Inflammatory macrophage treated with lipopolysaccharide for 1 hour (primary cell): ENCODE measurements around the gene NBPF3.
A peak's percentile ranks its signal among the peaks of the same experiment; 100 is the strongest.

Experiments used
- DNase-seq, 2 donors: peaks; one replicate each; pipeline ENCODE4 v3.0.0-alpha.2; 2020 to 2022

The NBPF3 gene

DNA sequence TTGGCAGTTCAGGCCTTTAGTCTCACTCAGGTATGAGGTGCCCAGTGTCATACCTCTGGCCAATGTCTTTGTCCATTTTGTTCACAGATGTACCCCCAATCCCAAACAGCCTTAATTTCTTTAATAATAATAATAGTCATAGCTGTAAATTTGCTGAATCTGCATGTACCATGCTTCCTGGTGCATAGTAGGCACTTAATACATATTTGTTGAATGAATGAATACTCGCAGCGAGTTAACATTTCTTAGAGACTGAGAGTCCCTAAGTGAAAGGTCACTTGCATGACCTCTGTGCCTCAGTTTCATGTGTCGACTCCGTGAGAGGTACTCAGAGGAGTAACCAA is 81.8 kb downstream of the NBPF3 start:
- DNase-seq, result no peak

GRCh38 chr1:21522525-21523038 is 82.6 kb downstream of the NBPF3 start:
- DNase-seq, result no peak

DNA sequence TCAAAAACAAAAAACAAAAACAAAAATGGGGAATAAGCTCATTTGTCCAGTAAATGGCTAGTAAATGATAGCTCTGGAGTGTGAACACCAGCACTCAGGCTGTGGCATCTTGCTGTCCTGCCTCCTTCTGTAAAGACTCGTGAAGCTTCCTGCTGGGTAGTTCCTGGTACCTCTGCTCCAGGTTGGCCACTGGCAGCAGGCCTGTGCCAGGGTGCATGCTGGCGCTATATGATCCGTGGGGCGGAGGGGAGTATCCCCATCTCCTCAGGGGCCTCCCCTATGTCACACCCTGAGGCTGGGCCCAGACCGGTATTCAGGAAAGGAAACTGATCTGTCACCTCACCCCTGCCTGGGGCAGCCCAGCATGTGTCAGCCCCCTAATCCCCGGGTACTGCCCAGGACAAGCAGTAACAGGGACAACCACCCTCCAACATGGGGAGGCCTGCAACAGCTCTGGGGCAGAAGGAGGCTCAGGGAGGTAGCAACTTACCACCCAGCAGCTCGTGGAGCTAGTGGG is 83.4 kb downstream of the NBPF3 start:
- DNase-seq, result no peak

GRCh38 chr1:21524220-21524619 is 84.3 kb downstream of the NBPF3 start:
- no peak for DNase-seq

DNA sequence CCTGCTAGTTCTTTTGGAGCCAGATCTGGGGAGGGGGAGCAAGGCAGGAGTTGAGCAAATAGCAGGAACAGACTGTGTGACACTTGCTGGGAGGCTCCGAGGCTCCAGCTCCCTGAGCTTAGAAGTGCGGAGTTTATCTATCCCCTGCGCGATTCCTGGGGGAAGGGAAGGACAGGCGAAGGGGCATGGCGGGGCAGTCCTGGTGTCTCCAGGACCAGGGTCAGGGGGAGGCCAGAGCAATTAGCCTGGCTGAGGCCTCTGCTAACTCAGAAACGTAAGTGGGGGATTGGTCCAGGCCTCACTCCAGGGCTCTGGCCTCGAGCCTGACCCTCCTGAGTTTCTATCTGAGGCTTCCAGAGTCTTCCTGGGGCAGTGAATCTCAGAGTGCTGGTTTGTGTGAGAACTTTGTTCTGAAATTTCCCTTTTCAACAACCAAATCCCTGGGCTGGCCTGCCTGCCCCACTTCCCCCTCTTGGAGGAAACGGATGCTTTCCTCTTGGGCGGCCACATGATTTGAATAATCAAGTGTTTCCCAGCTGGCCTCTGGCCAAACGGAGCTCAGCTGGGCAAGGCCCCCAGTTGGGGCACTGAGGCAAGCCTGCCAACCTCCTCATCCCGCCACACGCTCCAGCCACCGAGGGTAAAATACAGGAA is 84.9 kb downstream of the NBPF3 start:
- peak; percentile 54 to 67 for DNase-seq

- DNase-seq, result no peak
Measured at GRCh38 chr1:21525340-21525717, 85.4 kb downstream of the NBPF3 start.

GRCh38 chr1:21526441-21526840 is 86.5 kb downstream of the NBPF3 start:
- DNase-seq, result no peak

DNA sequence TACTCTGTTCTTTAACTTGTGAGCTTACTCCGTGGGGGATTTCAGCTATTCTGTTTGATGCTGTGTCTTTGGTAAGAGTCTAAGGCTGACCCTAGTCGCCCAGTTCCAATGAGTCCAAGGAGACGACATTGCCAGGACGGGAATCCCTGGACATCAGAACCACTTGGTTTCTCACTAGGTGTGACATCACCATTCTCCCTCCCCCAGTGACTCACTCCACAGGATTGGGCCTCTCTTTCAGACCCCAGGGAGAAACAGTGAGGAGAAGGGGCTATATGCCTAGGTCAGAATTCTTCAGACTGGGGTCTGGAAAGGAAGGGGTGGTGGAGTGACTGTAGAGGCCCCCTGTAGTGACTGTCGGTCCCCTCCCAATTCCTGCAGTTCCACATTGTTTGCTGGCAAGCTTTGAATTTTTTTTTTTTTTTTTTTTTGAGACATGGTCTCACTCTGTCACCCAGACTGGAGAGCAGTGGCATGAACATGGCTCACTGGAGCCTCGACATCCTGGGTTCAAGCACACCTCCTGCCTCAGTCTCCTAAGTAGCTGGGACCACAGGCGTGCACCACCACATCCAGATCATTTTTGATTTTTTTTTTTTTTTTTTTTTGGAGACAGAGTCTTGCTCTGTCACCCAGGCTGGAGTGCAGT is 90.6 kb downstream of the NBPF3 start:
- DNase-seq, result no peak

DNA sequence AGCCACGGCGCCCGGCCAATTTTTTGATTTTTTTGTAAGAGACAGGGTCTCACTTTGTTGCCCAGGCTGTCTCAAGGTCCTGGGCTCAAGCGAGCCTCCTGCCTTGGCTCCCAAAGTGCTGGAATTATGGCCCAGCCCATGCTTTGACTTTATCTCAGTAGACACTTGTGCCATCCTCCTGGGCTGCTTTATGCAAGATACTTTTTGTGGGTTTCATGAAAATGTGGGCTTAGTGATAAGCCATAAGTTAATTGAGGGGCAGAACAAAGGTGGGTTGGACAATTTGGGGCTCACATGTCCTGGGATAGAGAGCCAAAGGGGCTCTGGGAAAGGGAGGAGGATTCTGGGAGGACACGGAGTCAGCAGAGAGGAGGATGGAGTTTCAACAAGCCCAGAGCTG is 91.3 kb downstream of the NBPF3 start:
- DNase-seq, result no peak

- DNase-seq, result no peak
Measured at GRCh38 chr1:21532496-21532895, 92.6 kb downstream of the NBPF3 start.

- DNase-seq, result no peak
Measured at GRCh38 chr1:21532992-21533534, 93.1 kb downstream of the NBPF3 start.

GRCh38 chr1:21534146-21534545 is 94.2 kb downstream of the NBPF3 start:
- no peak for DNase-seq
